Measurements from ENCODE around the gene IYD. TPM values are rescaled to one million over a fixed set of nuclear protein-coding genes. Genes with fewer than 3 reads are reported as not detected.
A peak's percentile ranks its signal among the peaks of the same experiment; 100 is the strongest.

The IYD gene
- total RNA-seq, 1 donor from 2014 or later = 1.2 TPM

GRCh38 chr6:150342126-150342525 is 26.7 kb upstream of the IYD start:
- no peaks in the 10 kb centered on the region for H3K27me3 ChIP-seq
- no peaks in the 10 kb centered on the region for H3K9me3 ChIP-seq
- ATAC-seq = no peak
- H3K4me3 ChIP-seq = no peak overlapping the region
- intact Hi-C loops (cut with DNase I) = no loop called here
- H3K27ac ChIP-seq = no peak overlapping the region
- TF ChIP-seq, protein P1, sequence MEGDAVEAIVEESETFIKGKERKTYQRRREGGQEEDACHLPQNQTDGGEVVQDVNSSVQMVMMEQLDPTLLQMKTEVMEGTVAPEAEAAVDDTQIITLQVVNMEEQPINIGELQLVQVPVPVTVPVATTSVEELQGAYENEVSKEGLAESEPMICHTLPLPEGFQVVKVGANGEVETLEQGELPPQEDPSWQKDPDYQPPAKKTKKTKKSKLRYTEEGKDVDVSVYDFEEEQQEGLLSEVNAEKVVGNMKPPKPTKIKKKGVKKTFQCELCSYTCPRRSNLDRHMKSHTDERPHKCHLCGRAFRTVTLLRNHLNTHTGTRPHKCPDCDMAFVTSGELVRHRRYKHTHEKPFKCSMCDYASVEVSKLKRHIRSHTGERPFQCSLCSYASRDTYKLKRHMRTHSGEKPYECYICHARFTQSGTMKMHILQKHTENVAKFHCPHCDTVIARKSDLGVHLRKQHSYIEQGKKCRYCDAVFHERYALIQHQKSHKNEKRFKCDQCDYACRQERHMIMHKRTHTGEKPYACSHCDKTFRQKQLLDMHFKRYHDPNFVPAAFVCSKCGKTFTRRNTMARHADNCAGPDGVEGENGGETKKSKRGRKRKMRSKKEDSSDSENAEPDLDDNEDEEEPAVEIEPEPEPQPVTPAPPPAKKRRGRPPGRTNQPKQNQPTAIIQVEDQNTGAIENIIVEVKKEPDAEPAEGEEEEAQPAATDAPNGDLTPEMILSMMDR (IDR thresholded peaks at IDR 0.05) = no peak
- no peak for DNase-seq
- no peaks in the 10 kb centered on the region for H3K4me1 ChIP-seq
- no peaks in the 10 kb centered on the region for H3K36me3 ChIP-seq

GRCh38 chr6:150343434-150343833 is 25.4 kb upstream of the IYD start:
- intact Hi-C loops (cut with DNase I) = no loop called here
- no peaks in the 10 kb centered on the region for H3K4me1 ChIP-seq
- DNase-seq (no peak), ATAC-seq (peak; percentile 27)
- no peaks in the 10 kb centered on the region for H3K36me3 ChIP-seq
- no peaks in the 10 kb centered on the region for H3K9me3 ChIP-seq
- no peak overlapping the region for H3K27ac ChIP-seq
- TF ChIP-seq, protein P1 (IDR thresholded peaks at IDR 0.05) = no peak
- no peak overlapping the region for H3K4me3 ChIP-seq
- H3K27me3 ChIP-seq = no peaks in the 10 kb centered on the region

DNA sequence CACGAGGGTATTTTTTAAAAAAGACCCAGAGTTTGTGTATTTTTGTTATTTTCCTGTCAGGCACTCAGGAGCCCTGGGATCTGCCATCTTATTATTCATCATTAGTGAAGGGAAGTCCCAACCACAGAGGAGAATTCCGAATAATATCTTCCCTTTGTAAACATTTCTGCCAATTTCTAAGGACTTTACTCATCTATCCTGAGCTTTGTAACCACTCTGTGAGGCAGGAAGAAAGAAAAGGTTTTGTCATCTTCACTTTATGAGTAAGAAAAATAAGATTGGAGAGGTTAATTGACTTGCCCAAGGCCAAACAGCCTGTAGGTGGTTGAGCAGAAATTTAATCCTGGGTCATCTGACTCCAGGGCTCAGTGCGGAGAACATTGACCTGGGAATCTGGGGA is 23.0 kb upstream of the IYD start:
- no peak for DNase-seq
- Histone ChIP-seq H3K4me1 (no peaks in the 10 kb centered on the region), H3K27ac (no peak overlapping the region), H3K36me3 (no peaks in the 10 kb centered on the region), H3K27me3 (no peaks in the 10 kb centered on the region), H3K9me3 (no peaks in the 10 kb centered on the region), H3K4me3 (no peak overlapping the region)
- no peak for ATAC-seq
- TF ChIP-seq, protein P1 (IDR thresholded peaks at IDR 0.05) = no peak
- intact Hi-C loops (cut with DNase I) = no loop called here

DNA sequence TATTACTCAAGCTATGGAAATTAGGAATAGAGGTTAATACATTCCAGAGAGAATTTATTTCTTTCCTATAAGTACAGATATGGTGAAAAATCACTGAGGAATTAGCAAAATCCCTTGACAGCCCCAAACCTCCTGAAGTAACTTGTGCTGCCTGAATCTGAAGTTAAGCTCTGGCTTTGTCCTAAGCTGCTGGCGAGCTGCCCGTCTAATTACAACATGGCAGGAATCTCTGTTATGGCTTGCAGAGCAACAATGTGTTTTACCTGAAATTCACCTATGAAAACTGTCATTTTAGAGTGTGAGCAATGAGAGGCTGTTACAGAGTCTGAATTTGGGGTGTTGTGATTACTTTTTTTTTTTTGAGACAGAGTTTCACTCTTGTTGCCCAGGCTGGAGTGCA is 22.5 kb upstream of the IYD start:
- H3K27ac ChIP-seq = no peak overlapping the region
- no peak for DNase-seq
- ATAC-seq = no peak
- H3K4me3 ChIP-seq = no peak overlapping the region
- intact Hi-C loops (cut with DNase I) = no loop called here
- no peaks in the 10 kb centered on the region for H3K9me3 ChIP-seq
- TF ChIP-seq, protein P1 (IDR thresholded peaks at IDR 0.05) = no peak
- H3K36me3 ChIP-seq = no peaks in the 10 kb centered on the region
- no peaks in the 10 kb centered on the region for H3K27me3 ChIP-seq
- H3K4me1 ChIP-seq = no peaks in the 10 kb centered on the region

DNA sequence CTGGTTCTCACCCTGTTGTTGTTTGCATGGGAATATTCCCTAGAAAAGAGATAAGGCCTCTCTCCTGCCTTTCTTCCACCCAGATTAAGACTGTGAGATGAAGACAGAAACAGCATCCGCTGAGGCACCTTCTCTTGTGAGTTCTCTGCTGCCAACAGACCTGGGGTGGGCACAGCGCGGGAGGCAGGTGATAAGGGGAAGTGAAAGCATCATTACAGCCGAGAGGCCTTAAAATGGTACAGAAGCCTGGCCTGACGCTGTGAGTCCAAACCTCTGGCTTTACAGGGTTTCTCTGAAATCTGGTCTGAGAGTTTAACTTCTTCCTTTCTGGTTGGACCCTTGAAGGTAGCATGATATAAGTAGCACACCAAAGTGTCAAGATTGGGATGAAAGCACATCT is 21.0 kb upstream of the IYD start:
- H3K27me3 ChIP-seq = no peaks in the 10 kb centered on the region
- H3K4me1 ChIP-seq = no peaks in the 10 kb centered on the region
- no peaks in the 10 kb centered on the region for H3K36me3 ChIP-seq
- H3K4me3 ChIP-seq = no peak overlapping the region
- TF ChIP-seq, protein P1 (IDR thresholded peaks at IDR 0.05) = no peak
- H3K27ac ChIP-seq = no peak overlapping the region
- DNase-seq = no peak
- no peak for ATAC-seq
- intact Hi-C loops (cut with DNase I) = no loop called here
- H3K9me3 ChIP-seq = no peaks in the 10 kb centered on the region

DNA sequence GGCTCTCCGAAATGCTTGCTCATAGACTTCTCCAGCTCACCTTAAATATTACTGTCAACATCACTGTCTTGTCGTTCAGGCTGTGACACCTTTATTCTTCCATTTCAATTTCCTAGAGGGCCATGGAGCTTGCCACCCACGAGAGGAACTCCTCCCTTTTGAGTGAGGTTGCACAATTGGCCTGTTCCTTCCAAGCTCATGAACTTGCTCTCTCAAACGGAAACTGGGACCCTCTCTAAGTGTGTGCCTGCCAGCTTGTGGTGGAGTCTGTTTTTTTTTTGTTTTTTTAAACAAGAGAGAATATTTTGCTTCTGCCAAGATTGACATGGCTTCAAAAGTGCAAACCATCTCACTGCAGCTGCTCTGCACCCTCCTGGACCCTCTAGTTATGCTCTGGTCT is 19.3 kb upstream of the IYD start:
- no peak overlapping the region for H3K27ac ChIP-seq

More for the DNA sequence above, 19.3 kb upstream of the IYD start:
- intact Hi-C loops (cut with DNase I) = no loop called here
- H3K27me3 ChIP-seq = no peaks in the 10 kb centered on the region
- H3K9me3 ChIP-seq = no peaks in the 10 kb centered on the region
- H3K4me3 ChIP-seq = no peak overlapping the region
- H3K36me3 ChIP-seq = no peaks in the 10 kb centered on the region
- ATAC-seq (no peak), DNase-seq (no peak)
- TF ChIP-seq, protein P1 (IDR thresholded peaks at IDR 0.05) = no peak
- no peaks in the 10 kb centered on the region for H3K4me1 ChIP-seq
